Stimulated activated CD8-positive, alpha-beta memory T cell treated with anti-CD3 and anti-CD28 coated beads, Interleukin-12 subunit alpha, Interleukin-12 subunit beta, amount 100 ng/mL, for 1 hour (primary cell): Measurements from ENCODE around the gene SPSB2.
A peak's percentile ranks its signal among the peaks of the same experiment; 100 is the strongest.
"Not testable (repeated sequence)": the region's sequence is repeated elsewhere in the genome, so short reads cannot be mapped to it uniquely, and the experiment has no call there.

Experiments
- DNase-seq: peaks from one replicate; pipeline ENCODE4 v3.0.0-alpha.2; 2020; ENCODE audit warnings: low read depth

SPSB2 gene, protein sequence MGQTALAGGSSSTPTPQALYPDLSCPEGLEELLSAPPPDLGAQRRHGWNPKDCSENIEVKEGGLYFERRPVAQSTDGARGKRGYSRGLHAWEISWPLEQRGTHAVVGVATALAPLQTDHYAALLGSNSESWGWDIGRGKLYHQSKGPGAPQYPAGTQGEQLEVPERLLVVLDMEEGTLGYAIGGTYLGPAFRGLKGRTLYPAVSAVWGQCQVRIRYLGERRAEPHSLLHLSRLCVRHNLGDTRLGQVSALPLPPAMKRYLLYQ

GRCh38 chr12:6873094-6874014 is at the start of gene SPSB2:
TSS of gene SPSB2 (minus strand) at chr12:6873303. CDS start at chr12:6872901, 402 bp downstream.
- DNase-seq, result peak; percentile 98

- no peak for DNase-seq
These were observed 49.2 kb upstream of the SPSB2 start for GRCh38 chr12:6921996-6922946.

- no peak for DNase-seq
These were observed 48.4 kb upstream of the SPSB2 start for GRCh38 chr12:6921539-6921938.

GRCh38 chr12:6919588-6919987 is 46.5 kb upstream of the SPSB2 start:
- DNase-seq, result no peak

DNA sequence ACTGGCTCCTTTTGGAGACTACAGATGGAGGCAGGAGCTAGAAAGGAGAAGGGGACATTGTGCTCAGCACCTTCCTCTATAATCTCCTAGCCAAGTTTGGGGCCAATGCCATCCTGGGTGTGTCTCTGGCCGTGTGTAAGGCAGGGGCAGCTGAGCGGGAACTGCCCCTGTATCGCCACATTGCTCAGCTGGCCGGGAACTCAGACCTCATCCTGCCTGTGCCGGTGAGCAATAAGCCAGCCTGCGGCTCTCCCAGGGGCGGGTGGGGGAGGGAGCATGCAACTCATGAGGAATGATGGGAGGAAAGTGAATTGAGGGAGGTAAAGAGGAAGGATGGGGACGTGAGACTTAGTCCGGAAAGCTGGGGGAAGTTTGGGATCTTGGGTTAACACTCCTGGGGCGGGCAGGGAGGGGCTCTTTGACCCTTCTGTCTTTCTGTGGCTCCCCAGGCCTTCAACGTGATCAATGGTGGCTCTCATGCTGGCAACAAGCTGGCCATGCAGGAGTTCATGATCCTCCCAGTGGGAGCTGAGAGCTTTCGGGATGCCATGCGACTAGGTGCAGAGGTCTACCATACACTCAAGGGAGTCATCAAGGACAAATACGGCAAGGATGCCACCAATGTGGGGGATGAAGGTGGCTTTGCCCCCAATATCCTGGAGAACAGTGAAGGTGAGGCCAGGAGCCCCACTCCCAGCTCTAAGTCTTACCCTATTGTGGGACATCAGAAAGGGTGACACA is 44.6 kb upstream of the SPSB2 start:
- no peak for DNase-seq

- DNase-seq, result no peak
These were observed 43.5 kb upstream of the SPSB2 start for GRCh38 chr12:6916426-6917200.

- no peak for DNase-seq
These were observed 42.7 kb upstream of the SPSB2 start for GRCh38 chr12:6915789-6916285.

GRCh38 chr12:6914947-6915788 is 42.1 kb upstream of the SPSB2 start:
- no peak for DNase-seq

DNA sequence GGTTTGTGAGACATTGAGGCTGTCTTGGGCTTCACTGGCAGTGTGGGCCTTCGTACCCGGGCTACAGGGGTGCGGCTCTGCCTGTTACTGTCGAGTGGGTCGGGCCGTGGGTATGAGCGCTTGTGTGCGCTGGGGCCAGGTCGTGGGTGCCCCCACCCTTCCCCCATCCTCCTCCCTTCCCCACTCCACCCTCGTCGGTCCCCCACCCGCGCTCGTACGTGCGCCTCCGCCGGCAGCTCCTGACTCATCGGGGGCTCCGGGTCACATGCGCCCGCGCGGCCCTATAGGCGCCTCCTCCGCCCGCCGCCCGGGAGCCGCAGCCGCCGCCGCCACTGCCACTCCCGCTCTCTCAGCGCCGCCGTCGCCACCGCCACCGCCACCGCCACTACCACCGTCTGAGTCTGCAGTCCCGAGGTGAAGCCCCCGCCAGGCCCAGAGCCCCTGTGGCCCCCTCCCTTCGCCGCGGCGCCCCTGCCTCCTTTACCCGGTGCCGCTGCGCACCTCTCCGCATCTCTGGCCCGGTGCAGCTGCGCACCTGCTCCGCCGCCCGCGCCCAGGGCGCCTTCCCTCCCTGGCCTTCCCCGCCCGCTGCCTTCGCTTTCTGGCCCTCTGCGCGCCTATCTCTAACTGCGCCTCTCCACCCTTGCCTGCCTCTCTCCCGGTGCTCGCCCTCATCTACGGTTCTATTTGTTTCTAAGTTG is 41.3 kb upstream of the SPSB2 start, which contains the start of gene ENO2:
ENO2 (plus strand) TSS at position 335 of the 701 bp plus-strand sequence. CDS start 1,253 bp downstream, outside the sequence.
- DNase-seq, result peak; percentile 72

DNA sequence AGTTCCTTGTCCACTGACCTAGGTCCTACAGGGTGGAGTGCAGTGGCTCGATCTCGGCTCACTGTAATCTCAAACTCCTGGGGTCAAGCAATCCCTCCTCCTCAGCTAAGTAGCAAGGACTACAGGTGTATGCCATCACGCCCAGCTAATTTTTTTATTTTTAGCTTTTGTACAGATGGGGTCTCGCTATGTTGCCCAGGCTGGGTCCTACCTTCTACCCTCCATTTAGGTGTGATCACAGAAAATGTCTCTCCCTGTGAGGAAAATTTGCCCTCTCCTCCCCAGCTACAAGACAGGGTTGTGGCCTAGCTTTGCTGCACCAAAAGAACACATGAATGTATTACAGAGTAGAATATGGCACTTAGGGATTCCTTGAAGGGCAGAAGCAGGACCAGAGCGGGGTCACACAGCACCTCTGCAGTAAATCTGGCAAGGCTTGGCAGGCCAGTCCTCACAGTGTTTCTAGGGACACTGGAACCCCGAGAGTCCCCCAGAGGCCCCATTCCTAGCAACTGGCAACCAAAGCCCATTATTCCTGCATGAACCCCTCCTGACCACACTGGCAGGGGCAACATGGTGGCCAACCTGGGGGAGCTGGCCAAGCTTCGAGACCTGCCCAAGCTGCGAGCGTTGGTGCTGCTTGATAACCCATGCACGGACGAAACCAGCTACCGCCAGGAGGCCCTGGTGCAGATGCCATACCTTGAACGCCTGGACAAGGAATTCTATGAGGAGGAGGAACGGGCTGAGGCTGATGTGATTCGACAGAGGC is 39.2 kb upstream of the SPSB2 start:
- no peak for DNase-seq

DNA sequence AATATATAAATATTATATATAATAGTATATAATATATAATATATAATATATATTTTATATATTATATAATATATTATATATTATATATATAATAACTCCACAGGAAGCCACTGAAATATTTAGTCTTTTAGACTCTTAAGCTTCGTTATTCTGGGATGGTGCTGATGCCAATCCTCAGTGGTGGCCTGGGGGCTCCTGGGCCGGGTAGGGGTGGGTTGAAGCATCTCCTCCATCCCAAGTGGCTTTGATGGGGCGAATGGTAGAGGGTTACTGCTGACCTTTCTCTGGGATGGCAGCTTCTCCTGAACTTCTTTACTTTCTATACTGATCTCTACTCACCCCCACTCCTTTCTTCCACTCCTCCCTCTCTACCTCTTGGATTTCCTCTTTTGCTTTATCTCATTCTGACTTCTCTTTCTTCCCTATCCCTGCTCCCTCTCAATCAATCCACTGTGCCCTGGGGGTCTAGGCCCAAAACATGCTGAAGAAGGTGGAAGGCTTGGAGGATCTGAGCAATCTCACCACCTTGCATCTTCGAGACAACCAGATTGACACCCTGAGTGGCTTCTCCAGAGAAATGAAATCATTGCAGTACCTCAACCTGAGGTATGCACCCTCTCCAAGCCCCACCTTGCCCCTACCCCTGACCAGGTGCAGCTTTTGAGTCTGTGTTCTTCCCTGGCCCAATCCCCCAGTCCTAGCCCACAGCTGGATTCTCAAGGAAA is 36.5 kb upstream of the SPSB2 start:
- no peak for DNase-seq

DNA sequence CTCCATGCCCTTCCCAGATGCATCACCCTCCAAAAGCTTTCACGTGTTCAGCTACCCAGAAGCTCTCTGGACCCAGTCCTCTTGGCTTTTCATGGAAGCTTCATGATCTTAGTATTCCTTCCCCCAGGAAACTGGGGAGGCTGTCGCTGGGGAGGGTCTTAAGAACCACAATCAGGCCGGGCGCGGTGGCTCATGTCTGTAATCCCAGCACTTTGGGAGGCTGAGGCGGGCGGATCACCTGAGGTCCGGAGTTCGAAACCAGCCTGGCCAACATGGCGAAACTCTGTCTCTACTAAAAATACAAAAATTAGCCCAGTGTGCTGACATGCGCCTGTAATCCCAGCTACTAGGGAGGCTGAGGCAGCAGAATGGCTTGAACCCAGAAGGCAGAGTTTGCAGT is 35.0 kb upstream of the SPSB2 start:
- DNase-seq, result not testable (repeated sequence)

GRCh38 chr12:6905414-6906040 is 32.4 kb upstream of the SPSB2 start:
- DNase-seq, result no peak

DNA sequence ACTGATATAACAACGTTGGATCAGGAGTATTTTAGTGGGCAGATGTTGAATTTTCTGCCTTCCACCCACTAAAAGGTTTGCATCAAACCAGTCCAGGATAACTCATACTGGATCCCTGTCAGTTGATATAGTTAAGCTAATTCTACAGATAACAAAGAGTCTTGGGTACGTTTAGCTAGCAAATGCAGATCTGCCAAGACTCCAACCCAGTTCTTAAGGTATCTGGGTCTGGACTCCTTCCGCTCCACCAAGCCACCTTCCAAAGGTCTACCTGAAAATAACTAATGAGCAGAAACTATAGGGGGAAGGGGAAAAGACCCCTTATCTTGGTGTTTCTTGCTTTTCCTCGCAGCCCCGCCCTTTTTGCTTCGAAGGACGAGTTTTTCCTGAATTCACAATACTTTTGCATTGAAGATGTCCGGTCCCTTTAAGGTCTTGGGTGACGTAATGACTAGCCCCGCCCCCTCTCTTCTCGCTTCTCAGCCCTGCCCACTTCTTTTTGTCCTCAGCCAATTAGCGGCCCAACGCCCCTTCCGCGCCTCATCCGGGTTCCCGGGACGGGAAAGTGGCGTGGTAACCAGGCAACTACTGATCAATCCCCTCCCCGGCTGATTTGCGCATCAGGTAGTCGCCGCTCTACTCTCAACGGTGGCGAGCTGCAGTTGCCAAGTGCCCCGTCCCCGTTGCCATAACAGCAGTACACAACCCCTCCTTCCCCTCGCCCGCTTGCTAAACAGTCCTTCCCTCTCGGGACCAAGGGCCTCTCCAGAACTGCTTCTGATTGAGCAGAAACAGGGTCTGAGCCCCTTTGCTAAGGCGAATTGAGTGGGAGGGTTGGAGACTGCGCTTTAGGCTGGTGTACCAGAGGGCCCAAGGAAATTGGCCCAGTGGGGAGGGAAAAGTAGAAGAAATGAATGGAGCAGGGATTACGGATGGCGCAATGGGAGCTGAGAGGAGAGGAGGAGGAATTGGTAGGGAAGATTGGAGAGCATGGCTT is 31.5 kb upstream of the SPSB2 start, which contains the start of gene LRRC23:
LRRC23 (plus strand) TSS at position 543 of the 997 bp plus-strand sequence. CDS start 812 bp downstream, outside the sequence.
- DNase-seq, result peak; percentile 97

DNA sequence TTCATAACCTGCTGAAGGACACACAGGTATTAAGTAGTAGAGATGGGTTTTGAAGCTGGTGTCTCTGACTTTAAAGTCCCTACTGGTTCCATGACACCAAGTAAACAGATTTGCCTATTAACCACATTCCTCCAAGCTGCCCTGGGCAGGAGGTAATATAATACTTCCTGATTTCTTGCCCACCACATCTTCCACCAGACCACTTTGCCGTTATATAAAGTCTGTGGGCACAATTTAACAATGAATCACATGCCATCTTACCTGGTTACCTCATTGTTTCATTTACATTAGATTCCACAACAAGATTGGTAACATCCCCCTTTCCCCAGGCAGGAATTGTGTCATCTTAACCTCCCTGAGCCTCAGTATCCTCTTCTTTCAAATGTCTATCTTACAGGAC is 30.6 kb upstream of the SPSB2 start:
- DNase-seq, result no peak
